K562 (cell line): ENCODE measurements around the gene DGCR6L. TPM values are rescaled to one million over a fixed set of nuclear protein-coding genes. Genes with fewer than 3 reads are reported as not detected.
"Not testable (repeated sequence)": the region's sequence is repeated elsewhere in the genome, so short reads cannot be mapped to it uniquely, and the experiment has no call there.

ENCODE experiments used
- ATAC-seq: fragments of 200-7000 bp; cut with Tn5 transposase; 3 replicates; pipeline ENCODE4 v1.9.1; 2020; ENCODE audit warnings: moderate library complexity
- BruUV-seq: library from RNA; stranded (reverse); fragments of 400-500 nt; replicated peaks from 2 replicates; lab custom pipeline; 2021; lab: Mats Ljungman, UMichigan
- CTCF ChIA-PET: fragments of 300-600 bp; formaldehyde crosslinking; extraction: SDS; loops from one replicate; lab custom pipeline; 2021; ENCODE audit warnings: low intra/inter-chr PET ratio; lab: Yijun Ruan, JAX
- POLR2A ChIA-PET: fragments of 300-600, 350-650 bp; sonication (Branson Sonifier 250); formaldehyde crosslinking; extraction: SDS; loops from one replicate; lab custom pipeline; 2021; ENCODE audit warnings: antibody characterized with exemption, inconsistent platforms; lab: Yijun Ruan, JAX
- DNase-seq, 4 experiments: peaks; one replicate each; pipeline versions ENCODE4 v3.0.0 to v3.0.0-alpha.2; 2011 to 2018; ENCODE audit warnings: low spot score in 3 of 4, mixed read lengths in 3 of 4; ENCODE audit errors: extremely low read depth in 1 of 4
- FAIRE-seq: peaks from 2 replicates; lab custom pipeline; 2011; peaks lifted over from hg19 to GRCh38; lab: Jason Lieb, UNC
- H2AFZ ChIP-seq: 2 replicates; pipeline ENCODE4 v1.6.0; 2011; ENCODE audit warnings: low read depth, low read length, control low read depth, inconsistent platforms
- H3K27ac ChIP-seq: fragments of 200-600 bp; 3 replicates; pipeline ENCODE4 v1.8.0; 2011; ENCODE audit warnings: low read depth, mild to moderate bottlenecking, control low read depth, inconsistent platforms, low read length, moderate library complexity, mixed read lengths; ENCODE audit errors: extremely low read depth
- H3K27me3 ChIP-seq, 2 experiments: fragments of 300-600 bp in 1 of 2; 2 replicates in 1 of 2; 3 replicates in 1 of 2; pipeline versions ENCODE4 v1.6.0 to v1.8.0; 2011; ENCODE audit warnings: inconsistent platforms in 2 of 2, low read length in 2 of 2, mild to moderate bottlenecking in 1 of 2, mixed read lengths in 1 of 2, moderate library complexity in 1 of 2; ENCODE audit not compliant: control insufficient read depth in 2 of 2, insufficient read depth in 2 of 2
- H3K36me3 ChIP-seq: fragments of 300-600 bp; 3 replicates; pipeline ENCODE4 v1.8.0; 2011; ENCODE audit warnings: mild to moderate bottlenecking, low read length, inconsistent platforms; ENCODE audit not compliant: control insufficient read depth, insufficient read depth
- H3K4me1 ChIP-seq, 2 experiments: fragments of 200-600 bp in 1 of 2; replicated peaks in 1 of 2; 2 replicates in 1 of 2; 3 replicates in 1 of 2; pipeline versions ENCODE4 v1.5.1 to v1.8.0; 2011; ENCODE audit warnings: inconsistent platforms in 2 of 2, low read length in 2 of 2, mild to moderate bottlenecking in 1 of 2, mixed read lengths in 1 of 2, moderate library complexity in 1 of 2; ENCODE audit not compliant: control insufficient read depth in 2 of 2, insufficient read depth in 2 of 2
- H3K4me2 ChIP-seq: 2 replicates; pipeline ENCODE4 v1.6.1; 2011; ENCODE audit warnings: low read length, control low read depth, inconsistent platforms, mixed read lengths; ENCODE audit not compliant: insufficient read depth
- H3K4me3 ChIP-seq: fragments of 200-600 bp; sonication (generic), shearing (Covaris generic); 2 replicates; pipeline ENCODE4 v1.5.1; 2016; ENCODE audit warnings: control low read depth, inconsistent platforms
- H3K79me2 ChIP-seq: fragments of 200-600 bp; 3 replicates; pipeline ENCODE4 v1.8.0; 2011; ENCODE audit warnings: low read length, inconsistent platforms; ENCODE audit not compliant: control insufficient read depth, insufficient read depth
- H3K9ac ChIP-seq, 2 experiments: 2 replicates each; pipeline versions ENCODE4 v1.6.0 to v1.6.1; 2011; ENCODE audit warnings: low read depth in 2 of 2, low read length in 2 of 2, control low read depth in 1 of 2, inconsistent platforms in 1 of 2, mild to moderate bottlenecking in 1 of 2, mixed read lengths in 1 of 2; ENCODE audit not compliant: insufficient read depth in 1 of 2
- H3K9me1 ChIP-seq: one replicate; pipeline ENCODE4 v1.6.0; 2011; ENCODE audit warnings: inconsistent platforms, mild to moderate bottlenecking, low read length, moderate library complexity; ENCODE audit not compliant: control insufficient read depth, insufficient read depth
- H3K9me3 ChIP-seq: replicated peaks from 2 replicates; pipeline ENCODE4 v1.5.1; 2011; ENCODE audit warnings: low read depth, low read length, inconsistent platforms; ENCODE audit not compliant: control insufficient read depth, insufficient read depth
- H4K20me1 ChIP-seq: replicated peaks from 2 replicates; pipeline ENCODE4 v1.6.1; 2011; ENCODE audit warnings: low read length, inconsistent platforms, mixed read lengths; ENCODE audit not compliant: control insufficient read depth, insufficient read depth
- PRPF4 ChIP-seq: fragments of 200-400 bp; formaldehyde crosslinking; IDR thresholded peaks from one replicate; pipeline ENCODE4 v1.6.1; 2017; ENCODE audit warnings: low read length, low read depth, mild to moderate bottlenecking; ENCODE audit not compliant: insufficient read depth, poor library complexity, severe bottlenecking
- ZBTB33 ChIP-seq: sonication (generic); formaldehyde crosslinking; IDR thresholded peaks from 2 replicates; pipeline ENCODE4 v1.8.1; 2023; ENCODE audit warnings: mild to moderate bottlenecking, missing genetic modification reagents
- ZNF184 ChIP-seq: sonication (generic); formaldehyde crosslinking; IDR thresholded peaks from 2 replicates; pipeline ENCODE4 v1.5.0; 2020; ENCODE audit warnings: missing genetic modification reagents
- WGBS: fragments of 100-300 bp; shearing (Covaris generic); methylation state at CpG from one replicate; pipeline ENCODE4 v1.1.6; 2016; ENCODE audit warnings: low coverage, mixed read lengths; ENCODE audit not compliant: insufficient coverage; ENCODE audit errors: missing lambda C conversion rate; 5-methylcytosine and 5-hydroxymethylcytosine counted together
- in situ Hi-C: fragments of 300-500 bp; cut with MboI; formaldehyde crosslinking; loops from 4 replicates; pipeline ENCODE4 v1.15.0; 2018; ENCODE audit warnings: inconsistent platforms, mixed read lengths
- intact Hi-C: fragments of 100-400 bp; cut with micrococcal nuclease; formaldehyde crosslinking; loops from 2 replicates; pipeline ENCODE4 v1.14.2; 2022
- polyA plus RNA-seq, 8 experiments: library from polyadenylated mRNA; depleted of rRNA in 4 of 8; stranded (reverse) in 5 of 8; unstranded in 3 of 8; fragments of >200 nt; fragmentation: Nextera tagmentation in 2 of 8; fragmentation: Illumina TruSeq in 1 of 8; extraction: Ambion mirVana in 2 of 8; extraction: Trizol in 1 of 8; gene quantifications; 2 replicates each; pipeline versions ENCODE4 v1.2.1 to v1.2.3, GENCODE V29; 2011 to 2014; ENCODE audit warnings: inconsistent platforms in 1 of 8, missing spikeins in 1 of 8
- total RNA-seq, 7 experiments: library from RNA; depleted of rRNA in 6 of 7; stranded (reverse); fragments of >200 nt in 6 of 7; fragmentation: Illumina TruSeq in 2 of 7; extraction: Trizol in 2 of 7; gene quantifications; 2 replicates each; pipeline versions ENCODE4 v1.2.1 to v1.2.3, GENCODE V29; 2011 to 2021; ENCODE audit warnings: low replicate concordance in 1 of 7

DGCR6L gene
- total and polyA plus RNA-seq, 9 of the 15 experiments (the other 6 are each of a cell fraction or from before 2014, with no cell fraction given): 3.6 to 151 (median 51.0) TPM

GRCh38 chr22:20360866-20361751 is 41.2 kb upstream of the DGCR6L start:
- intact Hi-C loops, H3K9ac ChIP-seq, H3K79me2 ChIP-seq, H3K36me3 ChIP-seq, in situ Hi-C loops, H3K27ac ChIP-seq, ATAC-seq, H3K4me3 ChIP-seq, H2AFZ ChIP-seq, H4K20me1 ChIP-seq, FAIRE-seq, POLR2A ChIA-PET, H3K4me2 ChIP-seq, BruUV-seq, CTCF ChIA-PET, H3K9me1 ChIP-seq: not testable (repeated sequence)
- peaks cover 10 to 15% of the 10 kb centered on the region in 2 experiments; a peak in 4 of 5 replicates for H3K27me3 ChIP-seq
- TF ChIP-seq ZNF184 (CRISPR knock-in tag) (peak; percentile 66; the same call in 1 of the 2 replicates), ZBTB33 (CRISPR knock-in tag) (peak; percentile 77), PRPF4 (peak; percentile 20)
- H3K4me1 ChIP-seq: peaks cover 0 to 11% of the 10 kb centered on the region in 2 experiments; a peak in 1 of 5 replicates
- 84% methylated on average over 84 of the region's 145 CpGs for WGBS
- H3K9me3 ChIP-seq: peaks cover 11% of the 10 kb centered on the region
- peak in 1 of 4 experiments; percentile 0 for DNase-seq
